Measurements from ENCODE around the gene WDR46.

Gene WDR46

DNA sequence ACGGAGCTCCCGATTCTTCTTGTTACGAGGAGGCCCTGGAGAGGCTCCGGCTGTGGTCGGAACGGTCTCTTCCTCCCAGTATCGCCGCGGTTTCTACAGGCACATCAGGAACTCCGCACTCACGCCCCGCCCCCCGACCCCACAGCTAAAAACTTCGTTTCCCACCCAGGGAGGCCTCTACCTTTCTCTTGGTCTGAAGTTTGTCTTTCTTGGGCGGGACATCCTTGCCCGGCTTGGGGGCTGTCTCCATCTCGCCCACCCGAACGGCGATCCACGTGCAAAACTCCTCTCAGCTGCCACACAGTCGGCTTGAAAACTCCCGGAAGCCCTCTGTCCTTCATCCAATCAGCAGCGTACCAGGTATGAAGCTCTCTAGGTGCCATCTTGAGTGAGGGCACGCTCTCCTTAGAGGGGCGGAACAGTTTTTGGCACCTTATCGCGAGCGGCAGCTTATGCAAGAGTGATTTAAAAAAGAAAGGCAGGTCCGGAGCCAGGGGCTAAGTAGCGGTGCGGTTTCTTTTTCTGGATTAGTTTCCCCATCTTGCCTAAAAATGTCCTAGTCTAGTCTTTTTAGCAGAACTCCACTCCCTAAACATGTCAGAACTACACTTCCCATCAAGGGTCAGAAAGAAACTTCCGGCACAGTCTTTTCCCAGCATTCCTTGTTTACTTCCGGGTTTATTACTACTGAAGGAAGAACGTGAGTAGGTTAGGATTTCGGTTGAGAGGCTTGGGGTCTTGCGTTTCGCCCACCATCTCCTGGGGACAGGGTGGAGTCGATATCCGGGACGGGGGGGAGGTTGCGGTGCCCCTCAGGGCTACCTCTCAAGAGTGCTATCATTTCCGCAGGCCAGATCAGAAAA lies at the start of gene WDR46, which contains the start of gene PFDN6 (continued):
- TF ChIP-seq ZNF426 (tag by site-specific recombination; IDR thresholded peaks at IDR 0.05) (no peak), OVOL3 (tag by site-specific recombination; IDR thresholded peaks at IDR 0.05) (no peak), ZNF623 (tag by site-specific recombination; IDR thresholded peaks at IDR 0.05) (no peak), ZNF2 (tag by site-specific recombination; IDR thresholded peaks at IDR 0.05) (0 out of 2 replicates have a peak, but pooled peaks have one; percentile 17), REPIN1 (tag by site-specific recombination; IDR thresholded peaks at IDR 0.05; ENCODE audit: low read depth) (no peak), ZNF747 (tag by site-specific recombination; IDR thresholded peaks at IDR 0.05) (no peak), ZNF549 (tag by site-specific recombination; IDR thresholded peaks at IDR 0.05) (no peak), WT1 (tag by site-specific recombination; IDR thresholded peaks at IDR 0.05) (peak; percentile 28; the same call in 1 of the 2 replicates), KLF17 (tag by site-specific recombination; IDR thresholded peaks at IDR 0.05) (no peak), MYNN (tag by site-specific recombination; IDR thresholded peaks at IDR 0.05; ENCODE audit: borderline replicate concordance) (no peak), PRDM10 (tag by site-specific recombination; IDR thresholded peaks at IDR 0.05) (peak; percentile 65; the same call in 1 of the 2 replicates), ZFP3 (tag by site-specific recombination; IDR thresholded peaks at IDR 0.05; ENCODE audit: low read depth) (no peak), ZNF513 (tag by site-specific recombination; IDR thresholded peaks at IDR 0.05) (no peak), ZNF473 (tag by site-specific recombination; IDR thresholded peaks at IDR 0.05) (no peak), ZNF394 (tag by site-specific recombination; IDR thresholded peaks at IDR 0.05; ENCODE audit: borderline replicate concordance) (peak; percentile 21; the same call in 1 of the 2 replicates), ZNF544 (tag by site-specific recombination; IDR thresholded peaks at IDR 0.05) (no peak), ZNF121 (tag by site-specific recombination; IDR thresholded peaks at IDR 0.05) (no peak), ZNF366 (tag by site-specific recombination; conservative IDR thresholded peaks at IDR 0.05) (no peak), ZNF529 (tag by site-specific recombination; IDR thresholded peaks at IDR 0.05; ENCODE audit: insufficient replicate concordance) (no peak), SCRT2 (tag by site-specific recombination; IDR thresholded peaks at IDR 0.05) (no peak), GLIS1 (tag by site-specific recombination; IDR thresholded peaks at IDR 0.05) (no peak), SALL2 (tag by site-specific recombination; IDR thresholded peaks at IDR 0.05; ENCODE audit: borderline replicate concordance) (no peak), SP2 (tag by site-specific recombination; IDR thresholded peaks at IDR 0.05) (peak; percentile 87), KLF8 (tag by site-specific recombination; IDR thresholded peaks at IDR 0.05) (peak; percentile 77), ZNF292 (tag by site-specific recombination; IDR thresholded peaks at IDR 0.05; ENCODE audit: borderline replicate concordance, low read depth) (no peak), ZNF311 (tag by site-specific recombination; IDR thresholded peaks at IDR 0.05; ENCODE audit: borderline replicate concordance) (no peak), ZNF658 (tag by site-specific recombination; IDR thresholded peaks at IDR 0.05) (no peak)
- TF ChIP-seq, protein P1, sequence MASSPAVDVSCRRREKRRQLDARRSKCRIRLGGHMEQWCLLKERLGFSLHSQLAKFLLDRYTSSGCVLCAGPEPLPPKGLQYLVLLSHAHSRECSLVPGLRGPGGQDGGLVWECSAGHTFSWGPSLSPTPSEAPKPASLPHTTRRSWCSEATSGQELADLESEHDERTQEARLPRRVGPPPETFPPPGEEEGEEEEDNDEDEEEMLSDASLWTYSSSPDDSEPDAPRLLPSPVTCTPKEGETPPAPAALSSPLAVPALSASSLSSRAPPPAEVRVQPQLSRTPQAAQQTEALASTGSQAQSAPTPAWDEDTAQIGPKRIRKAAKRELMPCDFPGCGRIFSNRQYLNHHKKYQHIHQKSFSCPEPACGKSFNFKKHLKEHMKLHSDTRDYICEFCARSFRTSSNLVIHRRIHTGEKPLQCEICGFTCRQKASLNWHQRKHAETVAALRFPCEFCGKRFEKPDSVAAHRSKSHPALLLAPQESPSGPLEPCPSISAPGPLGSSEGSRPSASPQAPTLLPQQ (tag by site-specific recombination; IDR thresholded peaks at IDR 0.05) = no peak
- TF ChIP-seq, protein P2, sequence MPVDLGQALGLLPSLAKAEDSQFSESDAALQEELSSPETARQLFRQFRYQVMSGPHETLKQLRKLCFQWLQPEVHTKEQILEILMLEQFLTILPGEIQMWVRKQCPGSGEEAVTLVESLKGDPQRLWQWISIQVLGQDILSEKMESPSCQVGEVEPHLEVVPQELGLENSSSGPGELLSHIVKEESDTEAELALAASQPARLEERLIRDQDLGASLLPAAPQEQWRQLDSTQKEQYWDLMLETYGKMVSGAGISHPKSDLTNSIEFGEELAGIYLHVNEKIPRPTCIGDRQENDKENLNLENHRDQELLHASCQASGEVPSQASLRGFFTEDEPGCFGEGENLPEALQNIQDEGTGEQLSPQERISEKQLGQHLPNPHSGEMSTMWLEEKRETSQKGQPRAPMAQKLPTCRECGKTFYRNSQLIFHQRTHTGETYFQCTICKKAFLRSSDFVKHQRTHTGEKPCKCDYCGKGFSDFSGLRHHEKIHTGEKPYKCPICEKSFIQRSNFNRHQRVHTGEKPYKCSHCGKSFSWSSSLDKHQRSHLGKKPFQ (tag by site-specific recombination; IDR thresholded peaks at IDR 0.05) = no peak

Data from HEK293 (cell line).